ENCODE data around the gene PLBD1. TPM values are rescaled to one million over a fixed set of nuclear protein-coding genes. Genes with fewer than 3 reads are reported as not detected.

The PLBD1 gene
- total and polyA plus RNA-seq, 4 experiments from 2014 or later: 0.22 to 1.6 (median 0.57) TPM

DNA sequence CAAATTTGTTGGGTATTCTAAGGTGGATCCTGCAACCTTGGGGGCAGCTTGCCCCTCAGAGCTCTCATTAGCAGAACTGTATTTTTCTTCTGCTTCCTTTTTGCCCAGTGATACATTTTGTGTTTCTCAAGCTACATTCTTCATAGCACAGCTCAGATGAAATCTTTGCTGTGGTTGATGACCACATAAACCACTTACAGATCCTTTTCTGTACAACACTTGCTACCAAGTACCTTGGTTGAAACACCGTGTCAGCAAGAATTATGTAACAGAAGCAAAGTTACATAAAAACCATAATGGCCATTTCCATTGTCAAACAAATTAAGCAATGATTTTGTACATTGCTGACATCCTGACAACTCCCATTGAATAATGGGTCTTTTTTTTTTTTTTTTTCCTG, 9.7 kb upstream of the PLBD1 start:
- ChIA-PET POLR2A (ENCODE audit: partially characterized antibody) (no interaction called here), CTCF (ENCODE audit: partially characterized antibody) (interaction anchor here (1.0 kb wide), 1 partner anchor 52 kb away, joined by 3 read pairs; no protein-coding TSS in a partner anchor)
- peaks cover 15 to 25% (median 23%) of the 10 kb centered on the region in 4 donors for H3K4me1 Mint-ChIP-seq
- Histone ChIP-seq H3K4me1 (ENCODE audit: insufficient read depth, low read length) (peaks cover 11% of the 10 kb centered on the region), H3K4me3 (ENCODE audit: low read length in 2 of 2) (no peak overlapping the region), H3K36me3 (ENCODE audit: insufficient read depth, low read length) (no peaks in the 10 kb centered on the region), H3K9me3 (ENCODE audit: control insufficient read depth in 1 of 2, low read length in 2 of 2) (no peaks in the 10 kb centered on the region), H3K27me3 (ENCODE audit: insufficient read depth, low read length) (no peaks in the 10 kb centered on the region), H3K27ac (ENCODE audit: low read depth, low read length) (no peak overlapping the region)
- H3K9me3 Mint-ChIP-seq: no peaks in the 10 kb centered on the region
- peaks cover 0 to 10% of the 10 kb centered on the region in 2 donors for H3K27me3 Mint-ChIP-seq
- intact Hi-C loops (cut with micrococcal nuclease): no loop called here
- peak overlapping the region in 7 of 8 donors; percentile 7 to 70 (median 36) for H3K4me3 Mint-ChIP-seq
- peak overlapping the region in 6 of 7 donors; percentile 2 to 63 (median 30) for H3K27ac Mint-ChIP-seq
- peak in 4 of 5 donors; percentile 53 to 62 (median 60) for DNase-seq
- H3K36me3 Mint-ChIP-seq: no peaks in the 10 kb centered on the region

GRCh38 chr12:14576896-14577295, 9.2 kb upstream of the PLBD1 start:
- H3K27ac Mint-ChIP-seq: peak overlapping the region in 3 of 7 donors; percentile 9 to 63 (median 20)
- Histone ChIP-seq H3K9me3 (ENCODE audit: control insufficient read depth in 1 of 2, low read length in 2 of 2) (no peaks in the 10 kb centered on the region), H3K27ac (ENCODE audit: low read depth, low read length) (no peak overlapping the region)

GRCh38 chr12:14575585-14575984, 7.9 kb upstream of the PLBD1 start:
- peaks cover 3 to 19% of the 10 kb centered on the region in 2 donors for H3K27me3 Mint-ChIP-seq
- intact Hi-C loops (cut with micrococcal nuclease): no loop called here
- Histone ChIP-seq H3K4me3 (ENCODE audit: low read length in 2 of 2) (no peak overlapping the region), H3K4me1 (ENCODE audit: insufficient read depth, low read length) (peaks cover 11% of the 10 kb centered on the region), H3K27me3 (ENCODE audit: insufficient read depth, low read length) (no peaks in the 10 kb centered on the region), H3K27ac (ENCODE audit: low read depth, low read length) (no peak overlapping the region), H3K36me3 (ENCODE audit: insufficient read depth, low read length) (no peaks in the 10 kb centered on the region), H3K9me3 (ENCODE audit: control insufficient read depth in 1 of 2, low read length in 2 of 2) (no peaks in the 10 kb centered on the region)
- DNase-seq: no peak
- H3K36me3 Mint-ChIP-seq: no peaks in the 10 kb centered on the region
- peaks cover 15 to 25% (median 23%) of the 10 kb centered on the region in 4 donors for H3K4me1 Mint-ChIP-seq
- no peak overlapping the region for H3K4me3 Mint-ChIP-seq
- no peaks in the 10 kb centered on the region for H3K9me3 Mint-ChIP-seq
- H3K27ac Mint-ChIP-seq: no peak overlapping the region
- POLR2A ChIA-PET (ENCODE audit: partially characterized antibody): no interaction called here
- CTCF ChIA-PET (ENCODE audit: partially characterized antibody): no interaction called here

More at GRCh38 chr12:14576896-14577295, 9.2 kb upstream of the PLBD1 start:
- peak in 1 of 5 donors; percentile 5 for DNase-seq
- intact Hi-C loops (cut with micrococcal nuclease): no loop called here
- Histone ChIP-seq H3K4me1 (ENCODE audit: insufficient read depth, low read length) (peaks cover 11% of the 10 kb centered on the region), H3K36me3 (ENCODE audit: insufficient read depth, low read length) (no peaks in the 10 kb centered on the region), H3K27me3 (ENCODE audit: insufficient read depth, low read length) (no peaks in the 10 kb centered on the region), H3K4me3 (ENCODE audit: low read length in 2 of 2) (no peak overlapping the region)
- ChIA-PET CTCF (ENCODE audit: partially characterized antibody) (interaction anchor here (1.0 kb wide), 1 partner anchor 53 kb away, joined by 3 read pairs; no protein-coding TSS in a partner anchor), POLR2A (ENCODE audit: partially characterized antibody) (no interaction called here)
- peaks cover 3 to 14% of the 10 kb centered on the region in 2 donors for H3K27me3 Mint-ChIP-seq
- H3K36me3 Mint-ChIP-seq: no peaks in the 10 kb centered on the region
- peak overlapping the region in 6 of 8 donors; percentile 7 to 70 (median 34) for H3K4me3 Mint-ChIP-seq
- H3K4me1 Mint-ChIP-seq: peaks cover 15 to 25% (median 23%) of the 10 kb centered on the region in 4 donors
- no peaks in the 10 kb centered on the region for H3K9me3 Mint-ChIP-seq

- peaks cover 9% of the 10 kb centered on the region for H3K4me1 ChIP-seq (ENCODE audit: insufficient read depth, low read length)
- no peaks in the 10 kb centered on the region for H3K36me3 ChIP-seq (ENCODE audit: insufficient read depth, low read length)
- H3K27me3 ChIP-seq (ENCODE audit: insufficient read depth, low read length): no peaks in the 10 kb centered on the region
- Mint-ChIP-seq H3K36me3 (no peaks in the 10 kb centered on the region), H3K4me1 (peaks cover 17 to 24% (median 20%) of the 10 kb centered on the region in 4 donors), H3K9me3 (peaks cover 0 to 3% (median 0%) of the 10 kb centered on the region in 8 donors), H3K4me3 (no peak overlapping the region), H3K27me3 (peaks cover 9 to 31% of the 10 kb centered on the region in 2 donors), H3K27ac (no peak overlapping the region)
- no peak for DNase-seq
- POLR2A ChIA-PET (ENCODE audit: partially characterized antibody): no interaction called here
- CTCF ChIA-PET (ENCODE audit: partially characterized antibody): interaction anchor here (1.1 kb wide), 1 partner anchor 11 kb away, joined by 3 read pairs; no protein-coding TSS in a partner anchor
- intact Hi-C loops (cut with micrococcal nuclease): no loop called here
- no peak overlapping the region for H3K4me3 ChIP-seq (ENCODE audit: low read length in 2 of 2)
- no peaks in the 10 kb centered on the region for H3K9me3 ChIP-seq (ENCODE audit: control insufficient read depth in 1 of 2, low read length in 2 of 2)
- H3K27ac ChIP-seq (ENCODE audit: low read depth, low read length): no peak overlapping the region
These were observed 5.4 kb upstream of the PLBD1 start for GRCh38 chr12:14573118-14573517.

GRCh38 chr12:14572401-14572800, 4.7 kb upstream of the PLBD1 start:
- H3K36me3 Mint-ChIP-seq: no peaks in the 10 kb centered on the region
- DNase-seq: no peak
- H3K27me3 Mint-ChIP-seq: peaks cover 11 to 34% of the 10 kb centered on the region in 2 donors
- Histone ChIP-seq H3K36me3 (ENCODE audit: insufficient read depth, low read length) (no peaks in the 10 kb centered on the region), H3K9me3 (ENCODE audit: control insufficient read depth in 1 of 2, low read length in 2 of 2) (no peaks in the 10 kb centered on the region), H3K27me3 (ENCODE audit: insufficient read depth, low read length) (no peaks in the 10 kb centered on the region), H3K4me1 (ENCODE audit: insufficient read depth, low read length) (peaks cover 6% of the 10 kb centered on the region), H3K27ac (ENCODE audit: low read depth, low read length) (no peak overlapping the region), H3K4me3 (ENCODE audit: low read length in 2 of 2) (no peak overlapping the region)
- H3K4me3 Mint-ChIP-seq: no peak overlapping the region
- peaks cover 0 to 4% (median 0%) of the 10 kb centered on the region in 8 donors for H3K9me3 Mint-ChIP-seq
- no peak overlapping the region for H3K27ac Mint-ChIP-seq
- ChIA-PET POLR2A (ENCODE audit: partially characterized antibody) (no interaction called here), CTCF (ENCODE audit: partially characterized antibody) (interaction anchor here (1.1 kb wide), 1 partner anchor 11 kb away, joined by 3 read pairs; no protein-coding TSS in a partner anchor)
- intact Hi-C loops (cut with micrococcal nuclease): no loop called here
- H3K4me1 Mint-ChIP-seq: peaks cover 15 to 23% (median 17%) of the 10 kb centered on the region in 4 donors

GRCh38 chr12:14571779-14572178, 4.1 kb upstream of the PLBD1 start:
- peaks cover 0 to 4% (median 0%) of the 10 kb centered on the region in 8 donors for H3K9me3 Mint-ChIP-seq

GRCh38 chr12:14570231-14570630, 2.5 kb upstream of the PLBD1 start:
- peaks cover 0 to 4% (median 0%) of the 10 kb centered on the region in 8 donors for H3K9me3 Mint-ChIP-seq
- H3K27ac Mint-ChIP-seq: no peak overlapping the region
- H3K36me3 ChIP-seq (ENCODE audit: insufficient read depth, low read length): no peaks in the 10 kb centered on the region
- no peaks in the 10 kb centered on the region for H3K9me3 ChIP-seq (ENCODE audit: control insufficient read depth in 1 of 2, low read length in 2 of 2)
- no peaks in the 10 kb centered on the region for H3K36me3 Mint-ChIP-seq
- H3K4me3 Mint-ChIP-seq: no peak overlapping the region
- no peak overlapping the region for H3K4me3 ChIP-seq (ENCODE audit: low read length in 2 of 2)
- no peaks in the 10 kb centered on the region for H3K4me1 ChIP-seq (ENCODE audit: insufficient read depth, low read length)
- intact Hi-C loops (cut with micrococcal nuclease): no loop called here
- H3K27me3 Mint-ChIP-seq: peaks cover 19 to 41% of the 10 kb centered on the region in 2 donors
- no peaks in the 10 kb centered on the region for H3K27me3 ChIP-seq (ENCODE audit: insufficient read depth, low read length)
- no peak overlapping the region for H3K27ac ChIP-seq (ENCODE audit: low read depth, low read length)
- ChIA-PET POLR2A (ENCODE audit: partially characterized antibody) (no interaction called here), CTCF (ENCODE audit: partially characterized antibody) (interaction anchor here (1.8 kb wide), 1 partner anchor 12 kb away, joined by 5 read pairs; no protein-coding TSS in a partner anchor)
- H3K4me1 Mint-ChIP-seq: peaks cover 0 to 7% (median 5%) of the 10 kb centered on the region in 4 donors
- no peak for DNase-seq

More at GRCh38 chr12:14571779-14572178, 4.1 kb upstream of the PLBD1 start:
- ChIA-PET POLR2A (ENCODE audit: partially characterized antibody) (no interaction called here), CTCF (ENCODE audit: partially characterized antibody) (interaction anchor here (1.1 kb wide), 1 partner anchor 12 kb away, joined by 3 read pairs; no protein-coding TSS in a partner anchor)
- H3K4me1 ChIP-seq (ENCODE audit: insufficient read depth, low read length): peaks cover 2% of the 10 kb centered on the region
- H3K9me3 ChIP-seq (ENCODE audit: control insufficient read depth in 1 of 2, low read length in 2 of 2): no peaks in the 10 kb centered on the region
- no peaks in the 10 kb centered on the region for H3K36me3 Mint-ChIP-seq
- H3K4me3 Mint-ChIP-seq: no peak overlapping the region
- no peak overlapping the region for H3K27ac ChIP-seq (ENCODE audit: low read depth, low read length)
- H3K27me3 ChIP-seq (ENCODE audit: insufficient read depth, low read length): no peaks in the 10 kb centered on the region
- no peak overlapping the region for H3K27ac Mint-ChIP-seq
- no peak overlapping the region for H3K4me3 ChIP-seq (ENCODE audit: low read length in 2 of 2)
- intact Hi-C loops (cut with micrococcal nuclease): no loop called here
- H3K27me3 Mint-ChIP-seq: peaks cover 11 to 32% of the 10 kb centered on the region in 2 donors
- peaks cover 9 to 17% (median 13%) of the 10 kb centered on the region in 4 donors for H3K4me1 Mint-ChIP-seq
- H3K36me3 ChIP-seq (ENCODE audit: insufficient read depth, low read length): no peaks in the 10 kb centered on the region
- DNase-seq: no peak

Data from CD4-positive, alpha-beta memory T cell (primary cell).